Activated CD8-positive, alpha-beta T cell treated with anti-CD3 and anti-CD28 coated beads, Interleukin-2, amount 10 ng/mL, durations not matched to agents 7 days and 5 days (primary cell): ENCODE data around the gene B3GALNT2. TPM values are rescaled to one million over a fixed set of nuclear protein-coding genes. Genes with fewer than 3 reads are reported as not detected.

Source experiments
- ATAC-seq: fragments of 150-1000 bp; cut with Tn5 transposase; one replicate; pipeline ENCODE4 v1.10.0; 2021; ENCODE audit warnings: moderate library complexity
- CTCF ChIA-PET: fragments of 350-600 bp; sonication (Branson Sonifier 250); formaldehyde crosslinking; loops from one replicate; lab custom pipeline; 2021; ENCODE audit warnings: antibody characterized with exemption; lab: Charles Lee
- POLR2A ChIA-PET: fragments of 350-600 bp; sonication (Branson Sonifier 250); formaldehyde crosslinking; loops from one replicate; lab custom pipeline; 2021; ENCODE audit warnings: antibody characterized with exemption; lab: Charles Lee
- DNase-seq: peaks from one replicate; pipeline ENCODE4 v3.0.0-alpha.2; 2020
- H3K27ac Mint-ChIP-seq: one replicate; pipeline ENCODE4 v1.8.0; 2021; ENCODE audit warnings: mild to moderate bottlenecking, mixed read lengths
- H3K27me3 Mint-ChIP-seq: one replicate; pipeline ENCODE4 v1.8.0; 2021; ENCODE audit warnings: low read depth, mixed read lengths
- H3K36me3 Mint-ChIP-seq: one replicate; pipeline ENCODE4 v1.8.0; 2021; ENCODE audit warnings: low read depth, mixed read lengths
- H3K4me1 Mint-ChIP-seq: one replicate; pipeline ENCODE4 v1.8.0; 2021; ENCODE audit warnings: low read depth, mixed read lengths
- H3K4me3 Mint-ChIP-seq: one replicate; pipeline ENCODE4 v1.8.0; 2021; ENCODE audit warnings: mild to moderate bottlenecking, mixed read lengths
- H3K9me3 Mint-ChIP-seq: one replicate; pipeline ENCODE4 v1.8.0; 2022; ENCODE audit warnings: mixed read lengths; ENCODE audit not compliant: insufficient read depth
- total RNA-seq, 2 experiments: library from RNA; stranded (reverse); gene quantifications; one replicate each; pipeline ENCODE4 v1.2.3, GENCODE V29; 2021

B3GALNT2 gene
- total RNA-seq, 2 experiments from 2014 or later = 12.9 to 13.0 TPM

- POLR2A ChIA-PET = no interaction called here
- no peak for DNase-seq
- Mint-ChIP-seq H3K27me3 (no peaks in the 10 kb centered on the region), H3K4me1 (peaks cover 5% of the 10 kb centered on the region), H3K9me3 (no peaks in the 10 kb centered on the region), H3K4me3 (no peak overlapping the region), H3K27ac (no peak overlapping the region), H3K36me3 (peaks cover 3% of the 10 kb centered on the region)
- CTCF ChIA-PET = interaction anchor here (1.4 to 5.5 kb wide), 2 partner anchors 9 to 323 kb away, joined by 3 to 26 read pairs; no protein-coding TSS in a partner anchor
- no peak for ATAC-seq
Measured at GRCh38 chr1:235407419-235407818, 96.8 kb downstream of the B3GALNT2 start.

GRCh38 chr1:235404190-235404589, 100.1 kb downstream of the B3GALNT2 start:
- H3K36me3 Mint-ChIP-seq = peaks cover 6% of the 10 kb centered on the region
- CTCF ChIA-PET = interaction anchor here (5.5 kb wide), 1 partner anchor 12 kb away, joined by 26 read pairs; no protein-coding TSS in a partner anchor
- no peak for ATAC-seq

GRCh38 chr1:235403593-235403992, 100.7 kb downstream of the B3GALNT2 start:
- peaks cover 6% of the 10 kb centered on the region for H3K36me3 Mint-ChIP-seq
- CTCF ChIA-PET = interaction anchor here (5.5 kb wide), 1 partner anchor 12 kb away, joined by 26 read pairs; no protein-coding TSS in a partner anchor
- no peak overlapping the region for H3K27ac Mint-ChIP-seq

More at GRCh38 chr1:235404190-235404589, 100.1 kb downstream of the B3GALNT2 start:
- H3K27ac Mint-ChIP-seq = no peak overlapping the region
- H3K9me3 Mint-ChIP-seq = no peaks in the 10 kb centered on the region
- POLR2A ChIA-PET = no interaction called here
- no peak overlapping the region for H3K4me3 Mint-ChIP-seq
- no peaks in the 10 kb centered on the region for H3K4me1 Mint-ChIP-seq
- H3K27me3 Mint-ChIP-seq = no peaks in the 10 kb centered on the region
- no peak for DNase-seq

GRCh38 chr1:235402457-235403200, 101.6 kb downstream of the B3GALNT2 start:
- Mint-ChIP-seq H3K9me3 (no peaks in the 10 kb centered on the region), H3K27me3 (no peaks in the 10 kb centered on the region), H3K27ac (no peak overlapping the region), H3K36me3 (peaks cover 6% of the 10 kb centered on the region), H3K4me1 (no peaks in the 10 kb centered on the region), H3K4me3 (no peak overlapping the region)
- ChIA-PET POLR2A (interaction anchor here (0.6 kb wide), 1 partner anchor 204 kb away, joined by 3 read pairs; no protein-coding TSS in a partner anchor), CTCF (no interaction called here)
- ATAC-seq (no peak), DNase-seq (no peak)

More at GRCh38 chr1:235403593-235403992, 100.7 kb downstream of the B3GALNT2 start:
- H3K4me3 Mint-ChIP-seq = no peak overlapping the region
- DNase-seq (no peak), ATAC-seq (no peak)
- POLR2A ChIA-PET = interaction anchor here (0.6 kb wide), 1 partner anchor 203 kb away, joined by 3 read pairs; no protein-coding TSS in a partner anchor
- H3K9me3 Mint-ChIP-seq = no peaks in the 10 kb centered on the region
- no peaks in the 10 kb centered on the region for H3K4me1 Mint-ChIP-seq
- H3K27me3 Mint-ChIP-seq = no peaks in the 10 kb centered on the region

- DNase-seq (no peak), ATAC-seq (no peak)
- Mint-ChIP-seq H3K4me3 (no peak overlapping the region), H3K27me3 (no peaks in the 10 kb centered on the region), H3K9me3 (no peaks in the 10 kb centered on the region), H3K4me1 (no peaks in the 10 kb centered on the region), H3K27ac (no peak overlapping the region), H3K36me3 (peaks cover 6% of the 10 kb centered on the region)
- ChIA-PET CTCF (no interaction called here), POLR2A (no interaction called here)
Measured at GRCh38 chr1:235401251-235401650, 103.0 kb downstream of the B3GALNT2 start.

Other genes with a start within 250 kb of the B3GALNT2 start
- 10 to 100 TPM; 43.3 to 45.7 TPM for gene ARID4B, start 176.3 kb downstream of the B3GALNT2 start, total RNA-seq
- 10 to 100 TPM; 24.5 to 25.9 TPM for gene GGPS1, start 175.9 kb downstream of the B3GALNT2 start, total RNA-seq
- gene TBCE, start 137.0 kb downstream of the B3GALNT2 start, total RNA-seq = 10 to 100 TPM; 28.1 to 31.9 TPM
- gene GNG4, start 145.3 kb upstream of the B3GALNT2 start, total RNA-seq = under 1 TPM in 1 of 2 experiments, not detected in 1; 0.23 TPM